ENCODE data around the gene MACC1.

- no peak for TF ChIP-seq POLR2AphosphoS5 (IDR thresholded peaks at IDR 0.05; ENCODE audit: insufficient read depth, low read depth, low read length)
- no peak for TF ChIP-seq CTCF (IDR thresholded peaks at IDR 0.05; ENCODE audit: extremely low read depth in 1 of 2, insufficient read depth in 1 of 2, low read depth in 1 of 2, low read length in 2 of 2)
- TF ChIP-seq GATA2 (IDR thresholded peaks at IDR 0.05; ENCODE audit: insufficient read depth, insufficient read length, low read depth, low read length): no peak
These were observed 3.8 kb downstream of the MACC1 start for GRCh38 chr7:20213378-20213777.
